Breast epithelium (tissue), 3 donors: ENCODE measurements around the gene FAM163B.

Experiments
- POLR2A ChIP-seq: fragments of 450-650 bp; IDR thresholded peaks from one replicate; pipeline ENCODE4 v1.6.1; 2016; ENCODE audit warnings: antibody characterized with exemption, mild to moderate bottlenecking, moderate library complexity
- POLR2AphosphoS5 ChIP-seq, 3 donors: sonication (generic); formaldehyde crosslinking; IDR thresholded peaks; one replicate each; pipeline ENCODE4 v1.6.1; 2017; ENCODE audit warnings: antibody characterized with exemption in 3 of 3
- TF ChIP-seq, protein P1 (sequence below), 3 donors: fragments of 450-650 bp; IDR thresholded peaks; one replicate each; pipeline ENCODE4 v1.5.1; 2016 to 2017; ENCODE audit warnings: antibody characterized with exemption in 3 of 3, mild to moderate bottlenecking in 3 of 3, moderate library complexity in 3 of 3

DNA sequence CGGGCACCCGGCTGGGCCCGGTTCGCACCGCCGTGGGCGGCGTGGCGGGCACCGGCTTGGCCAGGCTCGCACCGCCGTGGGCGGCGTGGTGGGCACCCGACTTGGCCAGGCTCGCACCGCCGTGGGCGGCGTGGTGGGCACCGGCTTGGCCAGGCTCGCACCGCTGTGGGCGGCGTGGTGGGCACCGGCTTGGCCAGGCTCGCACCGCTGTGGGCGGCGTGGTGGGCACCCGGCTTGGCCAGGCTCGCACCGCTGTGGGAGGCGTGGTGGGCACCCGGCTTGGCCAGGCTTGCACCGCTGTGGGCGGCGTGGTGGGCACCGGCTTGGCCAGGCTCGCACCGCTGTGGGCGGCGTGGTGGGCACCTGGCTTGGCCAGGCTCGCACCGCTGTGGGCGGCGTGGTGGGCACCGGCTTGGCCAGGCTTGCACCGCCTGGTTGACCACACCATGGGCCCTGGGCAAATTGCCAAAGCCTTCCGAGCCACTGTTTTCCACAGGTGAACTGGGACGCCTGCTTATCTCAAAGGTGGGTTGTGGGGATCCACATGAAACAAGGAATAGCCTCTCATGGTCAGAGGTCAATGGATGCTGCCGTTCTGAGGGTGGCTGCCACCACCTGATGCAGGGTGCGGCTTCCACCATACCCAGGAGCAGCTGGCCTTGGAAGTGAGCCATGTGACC, 46.4 kb downstream of the FAM163B start:
- no peak for TF ChIP-seq POLR2A
- TF ChIP-seq, protein P1, sequence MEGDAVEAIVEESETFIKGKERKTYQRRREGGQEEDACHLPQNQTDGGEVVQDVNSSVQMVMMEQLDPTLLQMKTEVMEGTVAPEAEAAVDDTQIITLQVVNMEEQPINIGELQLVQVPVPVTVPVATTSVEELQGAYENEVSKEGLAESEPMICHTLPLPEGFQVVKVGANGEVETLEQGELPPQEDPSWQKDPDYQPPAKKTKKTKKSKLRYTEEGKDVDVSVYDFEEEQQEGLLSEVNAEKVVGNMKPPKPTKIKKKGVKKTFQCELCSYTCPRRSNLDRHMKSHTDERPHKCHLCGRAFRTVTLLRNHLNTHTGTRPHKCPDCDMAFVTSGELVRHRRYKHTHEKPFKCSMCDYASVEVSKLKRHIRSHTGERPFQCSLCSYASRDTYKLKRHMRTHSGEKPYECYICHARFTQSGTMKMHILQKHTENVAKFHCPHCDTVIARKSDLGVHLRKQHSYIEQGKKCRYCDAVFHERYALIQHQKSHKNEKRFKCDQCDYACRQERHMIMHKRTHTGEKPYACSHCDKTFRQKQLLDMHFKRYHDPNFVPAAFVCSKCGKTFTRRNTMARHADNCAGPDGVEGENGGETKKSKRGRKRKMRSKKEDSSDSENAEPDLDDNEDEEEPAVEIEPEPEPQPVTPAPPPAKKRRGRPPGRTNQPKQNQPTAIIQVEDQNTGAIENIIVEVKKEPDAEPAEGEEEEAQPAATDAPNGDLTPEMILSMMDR (IDR thresholded peaks at IDR 0.05): no peak
- TF ChIP-seq POLR2AphosphoS5 (IDR thresholded peaks at IDR 0.05): no peak
